A549 (cell line): ENCODE measurements around the gene GBP4. TPM values are rescaled to one million over a fixed set of nuclear protein-coding genes. Genes with fewer than 3 reads are reported as not detected.
A peak's percentile ranks its signal among the peaks of the same experiment; 100 is the strongest.

Experiments
- ATAC-seq, 2 experiments: fragments of 200-7000 bp in 1 of 2; fragments of >200 bp in 1 of 2; cut with Nextera tagmentation in 1 of 2; cut with Tn5 transposase in 1 of 2; 3 replicates each; pipeline versions ENCODE4 v1.8.0 to v1.9.1; 2018 to 2020; ENCODE audit warnings: mild to moderate bottlenecking in 1 of 2, moderate library complexity in 1 of 2
- CTCF ChIA-PET: fragments of 300-600 bp; sonication (Branson Sonifier 250); formaldehyde crosslinking; extraction: SDS; loops from one replicate; lab custom pipeline; 2021; ENCODE audit warnings: antibody characterized with exemption, inconsistent platforms; lab: Yijun Ruan, JAX
- POLR2A ChIA-PET: fragments of 350-600 bp; formaldehyde crosslinking; extraction: SDS; loops from one replicate; lab custom pipeline; 2021; ENCODE audit warnings: antibody characterized with exemption, inconsistent platforms; lab: Yijun Ruan, JAX
- DNase-seq, 2 experiments: peaks; one replicate each; pipeline versions ENCODE4 v3.0.0 to v3.0.0-alpha.2; 2011 to 2016; ENCODE audit warnings: low read depth in 1 of 2, low spot score in 1 of 2
- FAIRE-seq: peaks from 2 replicates; lab custom pipeline; 2011; peaks lifted over from hg19 to GRCh38; lab: Jason Lieb, UNC
- H3K27ac ChIP-seq, 2 experiments: fragments of >200 bp; sonication (Bioruptor Twin); formaldehyde crosslinking; 3 replicates each; pipeline ENCODE4 v1.5.1; 2016 to 2017
- H3K4me1 ChIP-seq: fragments of >200 bp; sonication (Bioruptor Twin); formaldehyde crosslinking; 3 replicates; pipeline ENCODE4 v1.6.1; 2016
- H3K4me2 ChIP-seq: fragments of >200 bp; sonication (Bioruptor Twin); formaldehyde crosslinking; 3 replicates; pipeline ENCODE4 v1.6.1; 2016
- H3K4me3 ChIP-seq: fragments of >200 bp; sonication (Bioruptor Twin); formaldehyde crosslinking; 3 replicates; pipeline ENCODE4 v1.5.1; 2016
- H3K9me3 ChIP-seq: fragments of >200 bp; sonication (Bioruptor Twin); formaldehyde crosslinking; 3 replicates; pipeline ENCODE4 v1.6.1; 2016
- CHD4 ChIP-seq: fragments of 200-600 bp; sonication (generic); IDR thresholded peaks from 2 replicates; pipeline ENCODE4 v1.6.1; 2016; ENCODE audit warnings: antibody characterized with exemption, mild to moderate bottlenecking, borderline replicate concordance
- CTCF ChIP-seq: fragments of >200 bp; sonication (Bioruptor Twin); formaldehyde crosslinking; IDR thresholded peaks from 3 replicates; pipeline ENCODE4 v1.5.1; 2016
- EHF ChIP-seq: fragments of 250-450 bp; sonication (Bioruptor Pico); IDR thresholded peaks from 2 replicates; pipeline ENCODE4 v1.5.0; 2020; ENCODE audit warnings: mild to moderate bottlenecking
- EHMT2 ChIP-seq: fragments of 200-600 bp; sonication (generic); IDR thresholded peaks from 2 replicates; pipeline ENCODE4 v1.6.1; 2016; ENCODE audit warnings: antibody characterized with exemption, low read depth, mild to moderate bottlenecking, moderate library complexity
- EP300 ChIP-seq, 2 experiments: fragments of >200 bp; sonication (Bioruptor Twin); formaldehyde crosslinking; IDR thresholded peaks; 2 replicates in 1 of 2; 3 replicates in 1 of 2; pipeline ENCODE4 v1.6.1; 2016 to 2017
- ESRRA ChIP-seq: fragments of 150-350 bp; IDR thresholded peaks from 2 replicates; pipeline ENCODE4 v1.6.1; 2014; ENCODE audit warnings: mild to moderate bottlenecking, low read length, borderline replicate concordance
- FOSB ChIP-seq: fragments of 250-450 bp; sonication (Bioruptor Pico); IDR thresholded peaks from 2 replicates; pipeline ENCODE4 v1.5.0; 2020; ENCODE audit warnings: mild to moderate bottlenecking, moderate library complexity
- JUNB ChIP-seq: fragments of >200 bp; sonication (Bioruptor Twin); formaldehyde crosslinking; IDR thresholded peaks from 2 replicates; pipeline ENCODE4 v1.6.1; 2016
- KDM5A ChIP-seq: fragments of 200-600 bp; sonication (generic); IDR thresholded peaks from 2 replicates; pipeline ENCODE4 v1.6.1; 2016; ENCODE audit warnings: antibody characterized with exemption, mild to moderate bottlenecking
- MAFK ChIP-seq: fragments of 450-650 bp; IDR thresholded peaks from 2 replicates; pipeline ENCODE4 v1.6.1; 2014; ENCODE audit not compliant: partially characterized antibody
- NFE2L2 ChIP-seq: fragments of 150-350 bp; conservative IDR thresholded peaks from 2 replicates; pipeline ENCODE4 v1.6.1; 2014; ENCODE audit warnings: low read length
- POLR2A ChIP-seq: IDR thresholded peaks from 2 replicates; pipeline ENCODE4 v1.6.1; 2012; ENCODE audit warnings: mild to moderate bottlenecking, low read length
- POLR2AphosphoS2 ChIP-seq: conservative IDR thresholded peaks from 2 replicates; pipeline ENCODE4 v1.6.1; 2012; ENCODE audit warnings: low read length, improper control_type of control experiment, inconsistent platforms
- RCOR1 ChIP-seq: fragments of 150-350 bp; IDR thresholded peaks from 2 replicates; pipeline ENCODE4 v1.6.1; 2014; ENCODE audit warnings: antibody characterized with exemption, low read length, low read depth
- RFX5 ChIP-seq: fragments of 450-650 bp; IDR thresholded peaks from 2 replicates; pipeline ENCODE4 v1.7.1; 2014; ENCODE audit warnings: antibody characterized with exemption, mild to moderate bottlenecking, moderate library complexity
- SMC3 ChIP-seq: fragments of >200 bp; sonication (Bioruptor Twin); formaldehyde crosslinking; IDR thresholded peaks from 3 replicates; pipeline ENCODE4 v1.6.1; 2018; ENCODE audit warnings: inconsistent platforms
- SREBF2 ChIP-seq: fragments of 450-650 bp; IDR thresholded peaks from 2 replicates; pipeline ENCODE4 v1.6.1; 2014; ENCODE audit warnings: mild to moderate bottlenecking, moderate library complexity
- USF2 ChIP-seq: fragments of 450-650 bp; IDR thresholded peaks from 2 replicates; pipeline ENCODE4 v1.6.1; 2014; ENCODE audit warnings: antibody characterized with exemption
- ZFP36 ChIP-seq: fragments of 450-650 bp; IDR thresholded peaks from 2 replicates; pipeline ENCODE4 v1.6.1; 2014; ENCODE audit warnings: borderline replicate concordance; ENCODE audit not compliant: partially characterized antibody
- ZNF302 ChIP-seq: fragments of 250-450 bp; sonication (Bioruptor Pico); IDR thresholded peaks from 2 replicates; pipeline ENCODE4 v1.9.0; 2021; ENCODE audit warnings: inconsistent platforms, mild to moderate bottlenecking, moderate library complexity
- WGBS: methylation state at CpG from one replicate; pipeline ENCODE4 v1.1.6; 2017; ENCODE audit errors: missing lambda C conversion rate; 5-methylcytosine and 5-hydroxymethylcytosine counted together
- polyA plus RNA-seq, 4 experiments: library from polyadenylated mRNA; depleted of rRNA in 3 of 4; stranded (reverse); fragments of >200 nt; fragmentation: RNase III in 1 of 4; extraction: RNeasy Plus Mini Kit Qiagen cat#74134 plus additional on column Dnase treatment in 1 of 4; gene quantifications; 2 replicates in 3 of 4; 3 replicates in 1 of 4; pipeline ENCODE4 v1.2.3, GENCODE V29; 2011 to 2017

The GBP4 gene
- polyA plus RNA-seq, 2 of the 4 experiments (the other 2 are of a cell fraction), result not detected

- ChIA-PET POLR2A (interaction anchor here (0.6 kb wide), 1 partner anchor 212 kb away, joined by 3 read pairs; no protein-coding TSS in a partner anchor), CTCF (interaction anchor here (1.0 to 1.3 kb wide), 2 partner anchors 16 to 150 kb away, joined by 3 to 4 read pairs; no protein-coding TSS in a partner anchor)
- WGBS, result 42% methylated on average over 3 of the region's 3 CpGs
- Histone ChIP-seq H3K9me3 (no peaks in the 10 kb centered on the region), H3K4me1 (no peaks in the 10 kb centered on the region), H3K4me3 (no peak overlapping the region), H3K27ac (no peak overlapping the region), H3K4me2 (no peak overlapping the region)
- no peak for FAIRE-seq
- peak in 1 of 2 experiments; percentile 12 for DNase-seq
- TF ChIP-seq ZFP36, result no peak
- no peak for TF ChIP-seq ESRRA
- TF ChIP-seq CTCF, result no peak
- TF ChIP-seq JUNB, result no peak
- TF ChIP-seq MAFK, result no peak
- TF ChIP-seq SREBF2, result no peak
- TF ChIP-seq POLR2AphosphoS2, result no peak
- TF ChIP-seq FOSB (CRISPR knock-in tag), result no peak
- TF ChIP-seq CHD4, result no peak
- no peak for TF ChIP-seq SMC3
- no peak for TF ChIP-seq RFX5
- no peak for TF ChIP-seq KDM5A
- TF ChIP-seq EP300 (IDR thresholded peaks at IDR 0.05), result no peak
- no peak for TF ChIP-seq EHF (CRISPR knock-in tag)
- ATAC-seq, result peak in 1 of 2 experiments; percentile 58; a peak in 3 of 6 replicates
Measured at GRCh38 chr1:89149229-89149628, 49.5 kb downstream of the GBP4 start.

- DNase-seq, result no peak
- Histone ChIP-seq H3K4me3 (no peak overlapping the region), H3K4me2 (no peak overlapping the region), H3K4me1 (no peaks in the 10 kb centered on the region), H3K9me3 (no peaks in the 10 kb centered on the region), H3K27ac (no peak overlapping the region)
- TF ChIP-seq ESRRA, result no peak
- TF ChIP-seq NFE2L2, result no peak
- WGBS, result 58% methylated on average over 3 of the region's 3 CpGs
- ATAC-seq, result no peak
- no peak for FAIRE-seq
- POLR2A ChIA-PET, result no interaction called here
- CTCF ChIA-PET, result interaction anchor here (1.0 kb wide), 1 partner anchor 149 kb away, joined by 3 read pairs; no protein-coding TSS in a partner anchor
Measured at GRCh38 chr1:89147678-89148658, 50.8 kb downstream of the GBP4 start.

DNA sequence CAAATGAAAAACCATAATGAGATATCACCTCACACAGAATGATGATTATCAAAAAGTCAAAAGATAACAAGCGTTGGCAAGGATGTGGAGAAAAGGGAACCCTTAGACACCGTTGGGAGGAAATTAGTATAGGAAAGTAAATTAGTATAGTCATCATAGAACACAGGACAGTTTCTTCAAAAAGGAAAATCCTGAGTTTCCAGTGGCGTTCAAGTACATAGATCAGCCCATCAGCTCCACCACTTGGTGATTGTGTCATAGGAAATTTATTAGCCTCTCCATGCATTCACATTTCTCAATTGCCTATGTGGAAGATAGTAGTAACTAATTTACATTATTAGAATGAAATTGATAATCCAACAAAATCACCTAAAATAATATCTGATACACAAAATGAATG is 52.0 kb downstream of the GBP4 start:
- POLR2A ChIA-PET, result no interaction called here
- Histone ChIP-seq H3K4me2 (no peak overlapping the region), H3K4me3 (no peak overlapping the region), H3K9me3 (no peaks in the 10 kb centered on the region), H3K4me1 (no peaks in the 10 kb centered on the region), H3K27ac (no peak overlapping the region)
- ATAC-seq, result no peak
- CTCF ChIA-PET, result no interaction called here
- no peak for DNase-seq
- no peak for TF ChIP-seq RCOR1
- TF ChIP-seq EHMT2, result no peak
- no peak for TF ChIP-seq ZNF302 (CRISPR knock-in tag)
- TF ChIP-seq CTCF, result no peak
- no peak for TF ChIP-seq POLR2A
- no peak for TF ChIP-seq SREBF2
- no peak for TF ChIP-seq USF2
- TF ChIP-seq EHF (CRISPR knock-in tag), result no peak
- 45% methylated on average over 3 of the region's 3 CpGs for WGBS
- no peak for FAIRE-seq
